ENCODE data around the gene HTN1.
"Not testable (repeated sequence)": the region's sequence is repeated elsewhere in the genome, so short reads cannot be mapped to it uniquely, and the experiment has no call there.

The HTN1 gene

DNA sequence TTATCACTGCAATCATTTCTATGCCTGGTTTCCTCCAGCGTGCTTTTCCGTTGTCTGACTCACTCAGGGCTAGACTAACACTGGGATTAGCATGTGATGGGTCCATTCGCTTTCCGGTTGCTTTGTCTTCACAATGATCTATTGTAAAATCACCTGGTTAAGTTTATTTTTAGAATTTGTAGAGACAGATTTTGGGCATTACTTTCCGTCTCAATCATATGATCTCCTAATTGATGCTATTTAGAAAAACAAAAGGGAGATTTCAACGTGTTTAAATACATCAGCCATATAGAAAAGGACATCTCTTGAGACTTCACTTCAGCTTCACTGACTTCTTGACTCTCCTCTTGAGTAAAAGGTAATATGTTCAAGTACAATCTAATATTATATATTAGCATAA lies at the start of gene HTN1:
Gene HTN1, plus strand, starts transcription at position 301 of the 400 bp plus-strand sequence. CDS start 2,639 bp downstream, outside the sequence.
- H3K9me3 ChIP-seq; H3K27ac ChIP-seq; H3K27me3 ChIP-seq; H3K4me3 ChIP-seq (ENCODE audit: low read depth in 1 of 2, low read length in 1 of 2); H3K4me1 ChIP-seq (ENCODE audit: control insufficient read depth in 1 of 2, insufficient read depth in 1 of 2, low read depth in 1 of 2, low read length in 1 of 2); H3K36me3 ChIP-seq: not testable (repeated sequence)

- H3K4me1 ChIP-seq (ENCODE audit: control insufficient read depth in 1 of 2, insufficient read depth in 1 of 2, low read depth in 1 of 2, low read length in 1 of 2): no peaks in the 10 kb centered on the region
- no peaks in the 10 kb centered on the region for H3K36me3 ChIP-seq
- H3K9me3 ChIP-seq: no peaks in the 10 kb centered on the region
- H3K27me3 ChIP-seq: no peaks in the 10 kb centered on the region
- H3K27ac ChIP-seq: no peak overlapping the region
- no peak overlapping the region for H3K4me3 ChIP-seq (ENCODE audit: low read depth in 1 of 2, low read length in 1 of 2)
- TF ChIP-seq, protein P1, sequence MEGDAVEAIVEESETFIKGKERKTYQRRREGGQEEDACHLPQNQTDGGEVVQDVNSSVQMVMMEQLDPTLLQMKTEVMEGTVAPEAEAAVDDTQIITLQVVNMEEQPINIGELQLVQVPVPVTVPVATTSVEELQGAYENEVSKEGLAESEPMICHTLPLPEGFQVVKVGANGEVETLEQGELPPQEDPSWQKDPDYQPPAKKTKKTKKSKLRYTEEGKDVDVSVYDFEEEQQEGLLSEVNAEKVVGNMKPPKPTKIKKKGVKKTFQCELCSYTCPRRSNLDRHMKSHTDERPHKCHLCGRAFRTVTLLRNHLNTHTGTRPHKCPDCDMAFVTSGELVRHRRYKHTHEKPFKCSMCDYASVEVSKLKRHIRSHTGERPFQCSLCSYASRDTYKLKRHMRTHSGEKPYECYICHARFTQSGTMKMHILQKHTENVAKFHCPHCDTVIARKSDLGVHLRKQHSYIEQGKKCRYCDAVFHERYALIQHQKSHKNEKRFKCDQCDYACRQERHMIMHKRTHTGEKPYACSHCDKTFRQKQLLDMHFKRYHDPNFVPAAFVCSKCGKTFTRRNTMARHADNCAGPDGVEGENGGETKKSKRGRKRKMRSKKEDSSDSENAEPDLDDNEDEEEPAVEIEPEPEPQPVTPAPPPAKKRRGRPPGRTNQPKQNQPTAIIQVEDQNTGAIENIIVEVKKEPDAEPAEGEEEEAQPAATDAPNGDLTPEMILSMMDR (IDR thresholded peaks at IDR 0.05): no peak
These were observed 49.5 kb upstream of the HTN1 start for GRCh38 chr4:70000711-70001110.

DNA sequence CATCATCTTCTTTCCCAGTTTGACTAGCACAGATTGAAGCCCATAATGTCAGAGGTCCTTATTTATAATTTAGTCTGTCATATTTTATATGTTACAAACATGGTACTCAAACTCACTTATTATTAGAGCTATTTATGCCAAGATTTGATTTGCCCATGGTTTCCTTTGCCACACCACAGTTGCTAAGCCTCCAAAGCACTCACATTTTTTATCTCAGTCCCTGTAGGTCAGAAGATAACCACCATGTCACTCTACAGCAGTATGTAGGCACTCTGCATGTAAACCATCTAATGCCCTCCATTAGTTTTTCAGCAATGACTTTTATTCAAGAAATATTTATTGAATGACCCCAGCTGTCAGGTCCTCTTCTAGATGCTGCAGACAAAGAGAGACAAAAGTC lies 47.7 kb upstream of the HTN1 start:
- no peak overlapping the region for H3K4me3 ChIP-seq (ENCODE audit: low read depth in 1 of 2, low read length in 1 of 2)
- no peaks in the 10 kb centered on the region for H3K9me3 ChIP-seq
- TF ChIP-seq, protein P1 (IDR thresholded peaks at IDR 0.05): no peak
- H3K27me3 ChIP-seq: no peaks in the 10 kb centered on the region
- H3K4me1 ChIP-seq (ENCODE audit: control insufficient read depth in 1 of 2, insufficient read depth in 1 of 2, low read depth in 1 of 2, low read length in 1 of 2): no peaks in the 10 kb centered on the region
- no peak overlapping the region for H3K27ac ChIP-seq
- no peaks in the 10 kb centered on the region for H3K36me3 ChIP-seq

DNA sequence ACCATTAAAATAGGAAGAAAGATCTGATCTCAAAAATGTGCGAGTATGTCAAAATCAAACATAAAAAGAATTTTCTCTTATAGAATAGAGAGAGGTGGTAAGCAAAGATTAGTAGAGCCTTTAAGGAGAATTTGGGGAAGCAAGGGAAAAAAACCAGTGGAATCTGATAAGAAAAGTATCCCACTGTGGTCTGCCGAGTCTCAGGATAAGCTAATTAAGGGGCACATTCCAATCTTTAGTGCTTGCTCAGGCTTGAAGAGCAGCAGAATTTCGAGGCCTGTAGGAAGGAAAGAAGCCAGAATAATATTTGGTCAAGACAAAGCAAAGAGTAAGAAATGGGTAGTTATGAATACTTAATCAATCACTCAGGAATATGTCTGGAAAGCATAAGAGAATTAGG lies 41.5 kb upstream of the HTN1 start:
- no peaks in the 10 kb centered on the region for H3K36me3 ChIP-seq
- TF ChIP-seq, protein P1 (IDR thresholded peaks at IDR 0.05): no peak
- H3K4me3 ChIP-seq (ENCODE audit: low read depth in 1 of 2, low read length in 1 of 2): no peak overlapping the region
- no peaks in the 10 kb centered on the region for H3K9me3 ChIP-seq
- H3K4me1 ChIP-seq (ENCODE audit: control insufficient read depth in 1 of 2, insufficient read depth in 1 of 2, low read depth in 1 of 2, low read length in 1 of 2): no peaks in the 10 kb centered on the region
- no peaks in the 10 kb centered on the region for H3K27me3 ChIP-seq
- H3K27ac ChIP-seq: no peak overlapping the region

- H3K27ac ChIP-seq; H3K4me1 ChIP-seq (ENCODE audit: control insufficient read depth in 1 of 2, insufficient read depth in 1 of 2, low read depth in 1 of 2, low read length in 1 of 2); H3K27me3 ChIP-seq; H3K4me3 ChIP-seq (ENCODE audit: low read depth in 1 of 2, low read length in 1 of 2); H3K9me3 ChIP-seq; H3K36me3 ChIP-seq: not testable (repeated sequence)
These were observed 31.2 kb upstream of the HTN1 start for GRCh38 chr4:70019006-70019405.

GRCh38 chr4:70023218-70023617 lies 27.0 kb upstream of the HTN1 start:
- Histone ChIP-seq H3K4me1 (ENCODE audit: control insufficient read depth in 1 of 2, insufficient read depth in 1 of 2, low read depth in 1 of 2, low read length in 1 of 2) (no peaks in the 10 kb centered on the region), H3K4me3 (ENCODE audit: low read depth in 1 of 2, low read length in 1 of 2) (no peak overlapping the region), H3K27me3 (no peaks in the 10 kb centered on the region), H3K36me3 (no peaks in the 10 kb centered on the region), H3K9me3 (no peaks in the 10 kb centered on the region), H3K27ac (no peak overlapping the region)
- TF ChIP-seq, protein P1 (IDR thresholded peaks at IDR 0.05): no peak

GRCh38 chr4:70027011-70027410 lies 23.2 kb upstream of the HTN1 start:
- no peaks in the 10 kb centered on the region for H3K4me1 ChIP-seq (ENCODE audit: control insufficient read depth in 1 of 2, insufficient read depth in 1 of 2, low read depth in 1 of 2, low read length in 1 of 2)
- H3K27ac ChIP-seq: no peak overlapping the region
- TF ChIP-seq, protein P1 (IDR thresholded peaks at IDR 0.05): no peak

DNA sequence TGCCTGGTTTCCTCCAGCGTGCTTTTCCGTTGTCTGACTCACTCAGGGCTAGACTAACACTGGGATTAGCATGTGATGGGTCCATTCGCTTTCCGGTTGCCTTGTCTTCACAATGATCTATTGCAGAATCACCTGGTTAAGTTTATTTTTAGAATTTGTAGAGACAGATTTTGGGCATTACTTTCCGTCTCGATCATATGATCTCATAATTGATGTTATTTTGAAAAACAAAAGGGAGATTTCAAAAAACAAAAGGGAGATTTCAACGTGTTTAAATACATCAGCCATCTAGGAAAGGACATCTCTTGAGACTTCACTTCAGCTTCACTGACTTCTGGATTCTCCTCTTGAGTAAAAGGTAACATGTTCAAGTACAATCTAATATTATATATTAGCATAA lies 22.1 kb upstream of the HTN1 start, which contains the start of gene HTN3:
Gene HTN3, plus strand, starts transcription at position 301 of the 400 bp plus-strand sequence. CDS start 2,282 bp downstream, outside the sequence.
- H3K9me3 ChIP-seq; H3K4me3 ChIP-seq (ENCODE audit: low read depth in 1 of 2, low read length in 1 of 2); H3K36me3 ChIP-seq; H3K27me3 ChIP-seq; H3K4me1 ChIP-seq (ENCODE audit: control insufficient read depth in 1 of 2, insufficient read depth in 1 of 2, low read depth in 1 of 2, low read length in 1 of 2); H3K27ac ChIP-seq: not testable (repeated sequence)

More at GRCh38 chr4:70027011-70027410, 23.2 kb upstream of the HTN1 start:
- no peaks in the 10 kb centered on the region for H3K27me3 ChIP-seq
- H3K4me3 ChIP-seq (ENCODE audit: low read depth in 1 of 2, low read length in 1 of 2): no peak overlapping the region
- no peaks in the 10 kb centered on the region for H3K9me3 ChIP-seq
- H3K36me3 ChIP-seq: no peaks in the 10 kb centered on the region

GRCh38 chr4:70037559-70037958 lies 12.7 kb upstream of the HTN1 start:
- H3K9me3 ChIP-seq; H3K4me1 ChIP-seq (ENCODE audit: control insufficient read depth in 1 of 2, insufficient read depth in 1 of 2, low read depth in 1 of 2, low read length in 1 of 2); H3K27me3 ChIP-seq; H3K27ac ChIP-seq; H3K4me3 ChIP-seq (ENCODE audit: low read depth in 1 of 2, low read length in 1 of 2); H3K36me3 ChIP-seq: not testable (repeated sequence)

Measured in neutrophil (primary cell).